ENCODE measurements around the gene ZSCAN5B. TPM values are rescaled to one million over a fixed set of nuclear protein-coding genes. Genes with fewer than 3 reads are reported as not detected.
A peak's percentile ranks its signal among the peaks of the same experiment; 100 is the strongest.

The ZSCAN5B gene
- total and polyA plus RNA-seq, 9 of the 15 experiments (the other 6 are each of a cell fraction or from before 2014, with no cell fraction given): 0.03 to 0.07 TPM; not detected in 7

DNA sequence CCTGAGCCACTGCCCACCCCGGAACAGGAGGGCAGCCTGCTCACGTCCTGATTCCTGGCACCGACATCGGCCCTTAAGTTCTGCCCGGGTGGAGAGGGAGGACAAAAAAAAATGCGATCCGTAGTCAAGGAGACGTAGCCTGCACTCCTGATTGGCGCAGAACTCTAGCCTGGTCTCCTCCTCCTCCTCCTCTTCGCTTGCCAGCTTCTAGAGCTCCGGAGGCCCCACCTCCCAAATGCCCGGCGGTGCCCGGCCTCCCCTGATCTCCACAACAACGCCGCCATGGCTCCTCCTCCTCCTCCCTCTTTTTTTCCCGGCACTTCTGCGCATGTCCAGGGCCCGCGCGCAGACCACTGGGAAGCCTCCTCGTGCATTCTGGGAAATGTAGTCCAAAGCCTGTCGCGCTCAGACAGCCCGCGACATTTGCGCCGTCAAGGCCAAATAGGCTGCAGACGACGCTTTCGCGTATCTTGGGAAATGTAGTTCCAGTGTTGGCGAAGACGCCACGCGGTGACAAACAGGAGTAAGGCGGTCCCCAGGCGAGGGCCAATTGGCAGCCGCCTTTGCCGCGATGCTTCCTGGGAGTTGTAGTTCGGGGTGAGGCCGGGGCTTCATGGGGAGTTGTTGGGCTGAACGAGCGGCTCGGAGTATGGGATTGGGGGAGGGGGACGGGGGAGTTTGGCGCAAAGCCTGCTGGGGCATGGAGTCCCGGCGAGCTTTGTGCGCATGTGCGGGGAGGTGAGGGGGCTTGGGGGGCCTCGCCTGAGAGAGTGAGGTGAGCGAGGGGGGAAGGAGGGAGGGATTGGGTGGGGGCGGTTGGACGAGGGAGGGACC, 56.8 kb downstream of the ZSCAN5B start, which contains the start of gene ZNF444 (continued):
- TF ChIP-seq, protein P1, sequence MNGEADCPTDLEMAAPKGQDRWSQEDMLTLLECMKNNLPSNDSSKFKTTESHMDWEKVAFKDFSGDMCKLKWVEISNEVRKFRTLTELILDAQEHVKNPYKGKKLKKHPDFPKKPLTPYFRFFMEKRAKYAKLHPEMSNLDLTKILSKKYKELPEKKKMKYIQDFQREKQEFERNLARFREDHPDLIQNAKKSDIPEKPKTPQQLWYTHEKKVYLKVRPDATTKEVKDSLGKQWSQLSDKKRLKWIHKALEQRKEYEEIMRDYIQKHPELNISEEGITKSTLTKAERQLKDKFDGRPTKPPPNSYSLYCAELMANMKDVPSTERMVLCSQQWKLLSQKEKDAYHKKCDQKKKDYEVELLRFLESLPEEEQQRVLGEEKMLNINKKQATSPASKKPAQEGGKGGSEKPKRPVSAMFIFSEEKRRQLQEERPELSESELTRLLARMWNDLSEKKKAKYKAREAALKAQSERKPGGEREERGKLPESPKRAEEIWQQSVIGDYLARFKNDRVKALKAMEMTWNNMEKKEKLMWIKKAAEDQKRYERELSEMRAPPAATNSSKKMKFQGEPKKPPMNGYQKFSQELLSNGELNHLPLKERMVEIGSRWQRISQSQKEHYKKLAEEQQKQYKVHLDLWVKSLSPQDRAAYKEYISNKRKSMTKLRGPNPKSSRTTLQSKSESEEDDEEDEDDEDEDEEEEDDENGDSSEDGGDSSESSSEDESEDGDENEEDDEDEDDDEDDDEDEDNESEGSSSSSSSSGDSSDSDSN (IDR thresholded peaks at IDR 0.05; ENCODE audit: borderline replicate concordance in 1 of 2, low read depth in 2 of 2, low read length in 2 of 2): no peak
- TF ChIP-seq BRF1 (IDR thresholded peaks at IDR 0.05; ENCODE audit: borderline replicate concordance, extremely low read depth, insufficient read length) (no peak), RUNX1 (IDR thresholded peaks at IDR 0.05; ENCODE audit: low read depth) (no peak; the same call in 1 of the 2 replicates), ETS2 (tag; IDR thresholded peaks at IDR 0.05; ENCODE audit: borderline replicate concordance, poor library complexity, severe bottlenecking) (no peak), RBBP5 (IDR thresholded peaks at IDR 0.05; ENCODE audit: borderline replicate concordance, insufficient read depth, low read length, poor library complexity, severe bottlenecking) (peak; percentile 53), PRPF4 (IDR thresholded peaks at IDR 0.05; ENCODE audit: insufficient read depth, low read depth, low read length, poor library complexity, severe bottlenecking) (no peak), NFIX (CRISPR knock-in tag; IDR thresholded peaks at IDR 0.05; ENCODE audit: low read depth) (no peak), PHF8 (IDR thresholded peaks at IDR 0.05; ENCODE audit: borderline replicate concordance, low read length) (peak; percentile 82), ZNF212 (CRISPR knock-in tag; IDR thresholded peaks at IDR 0.05) (no peak), CBX2 (IDR thresholded peaks at IDR 0.05; ENCODE audit: insufficient read depth, low read length, poor library complexity, severe bottlenecking) (no peak), MYBL2 (IDR thresholded peaks at IDR 0.05; ENCODE audit: low read depth) (no peak), MYBL2 (CRISPR knock-in tag; IDR thresholded peaks at IDR 0.05; ENCODE audit: borderline replicate concordance) (no peak), TCFL5 (CRISPR knock-in tag; conservative IDR thresholded peaks at IDR 0.05) (no peak), NEUROD1 (IDR thresholded peaks at IDR 0.05; ENCODE audit: borderline replicate concordance, low read depth, low read length, partially characterized antibody) (no peak), ZNF239 (CRISPR knock-in tag; IDR thresholded peaks at IDR 0.05) (no peak), NONO (IDR thresholded peaks at IDR 0.05; ENCODE audit: low read depth in 2 of 2, low read length in 1 of 2) (0 out of 4 replicates have a peak, but pooled peaks of 1 of the 2 experiments have one; percentile 22), MEIS2 (IDR thresholded peaks at IDR 0.05; ENCODE audit: partially characterized antibody) (peak; percentile 64), EP400 (IDR thresholded peaks at IDR 0.05) (peak; percentile 90), PHF21A (IDR thresholded peaks at IDR 0.05; ENCODE audit: borderline replicate concordance, low read depth) (no peak)
- TF ChIP-seq, protein P2, sequence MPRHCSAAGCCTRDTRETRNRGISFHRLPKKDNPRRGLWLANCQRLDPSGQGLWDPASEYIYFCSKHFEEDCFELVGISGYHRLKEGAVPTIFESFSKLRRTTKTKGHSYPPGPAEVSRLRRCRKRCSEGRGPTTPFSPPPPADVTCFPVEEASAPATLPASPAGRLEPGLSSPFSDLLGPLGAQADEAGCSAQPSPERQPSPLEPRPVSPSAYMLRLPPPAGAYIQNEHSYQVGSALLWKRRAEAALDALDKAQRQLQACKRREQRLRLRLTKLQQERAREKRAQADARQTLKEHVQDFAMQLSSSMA (CRISPR knock-in tag; IDR thresholded peaks at IDR 0.05): no peak
- TF ChIP-seq, protein P3, sequence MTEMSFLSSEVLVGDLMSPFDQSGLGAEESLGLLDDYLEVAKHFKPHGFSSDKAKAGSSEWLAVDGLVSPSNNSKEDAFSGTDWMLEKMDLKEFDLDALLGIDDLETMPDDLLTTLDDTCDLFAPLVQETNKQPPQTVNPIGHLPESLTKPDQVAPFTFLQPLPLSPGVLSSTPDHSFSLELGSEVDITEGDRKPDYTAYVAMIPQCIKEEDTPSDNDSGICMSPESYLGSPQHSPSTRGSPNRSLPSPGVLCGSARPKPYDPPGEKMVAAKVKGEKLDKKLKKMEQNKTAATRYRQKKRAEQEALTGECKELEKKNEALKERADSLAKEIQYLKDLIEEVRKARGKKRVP (CRISPR knock-in tag; IDR thresholded peaks at IDR 0.05): peak; percentile 65; the same call in 1 of the 2 replicates
